Measurements from ENCODE around the gene SLC17A9.

Gene SLC17A9

GRCh38 chr20:62942456-62942855 lies 10.1 kb upstream of the SLC17A9 start:
- no peak overlapping the region for H3K9ac ChIP-seq (ENCODE audit: low read length)

GRCh38 chr20:62943396-62943795 lies 9.1 kb upstream of the SLC17A9 start:
- Histone ChIP-seq H3K36me3 (ENCODE audit: control insufficient read depth, insufficient read depth, low read length) (peaks cover 76% of the 10 kb centered on the region), H3K27me3 (ENCODE audit: control insufficient read depth, insufficient read depth, low read length) (no peaks in the 10 kb centered on the region), H3K9me3 (ENCODE audit: control insufficient read depth, insufficient read depth, low read depth, low read length) (no peaks in the 10 kb centered on the region), H3K9ac (ENCODE audit: low read length) (no peak overlapping the region), H3K4me3 (ENCODE audit: low read depth, low read length) (no peak overlapping the region), H3K4me1 (ENCODE audit: control insufficient read depth, insufficient read depth, low read length) (peaks cover 7% of the 10 kb centered on the region; the same call in 1 of the 2 replicates), H3K27ac (ENCODE audit: low read depth, low read length) (no peak overlapping the region)

More at GRCh38 chr20:62942456-62942855, 10.1 kb upstream of the SLC17A9 start:
- Histone ChIP-seq H3K27ac (ENCODE audit: low read depth, low read length) (no peak overlapping the region), H3K4me3 (ENCODE audit: low read depth, low read length) (no peak overlapping the region), H3K27me3 (ENCODE audit: control insufficient read depth, insufficient read depth, low read length) (no peaks in the 10 kb centered on the region), H3K4me1 (ENCODE audit: control insufficient read depth, insufficient read depth, low read length) (peaks cover 7% of the 10 kb centered on the region; the same call in 1 of the 2 replicates), H3K9me3 (ENCODE audit: control insufficient read depth, insufficient read depth, low read depth, low read length) (no peaks in the 10 kb centered on the region), H3K36me3 (ENCODE audit: control insufficient read depth, insufficient read depth, low read length) (peaks cover 67% of the 10 kb centered on the region)

- H3K4me3 ChIP-seq (ENCODE audit: low read depth, low read length), result no peak overlapping the region
- peaks cover 84% of the 10 kb centered on the region for H3K36me3 ChIP-seq (ENCODE audit: control insufficient read depth, insufficient read depth, low read length)
- H3K27ac ChIP-seq (ENCODE audit: low read depth, low read length), result no peak overlapping the region
These were observed 8.3 kb upstream of the SLC17A9 start for GRCh38 chr20:62944184-62944583.

GRCh38 chr20:62944746-62945145 lies 7.8 kb upstream of the SLC17A9 start:
- H3K27ac ChIP-seq (ENCODE audit: low read depth, low read length), result no peak overlapping the region
- H3K4me3 ChIP-seq (ENCODE audit: low read depth, low read length), result no peak overlapping the region
- no peaks in the 10 kb centered on the region for H3K27me3 ChIP-seq (ENCODE audit: control insufficient read depth, insufficient read depth, low read length)
- no peak overlapping the region for H3K9ac ChIP-seq (ENCODE audit: low read length)
- H3K4me1 ChIP-seq (ENCODE audit: control insufficient read depth, insufficient read depth, low read length), result peaks cover 3% of the 10 kb centered on the region; the same call in 1 of the 2 replicates
- no peaks in the 10 kb centered on the region for H3K9me3 ChIP-seq (ENCODE audit: control insufficient read depth, insufficient read depth, low read depth, low read length)
- peaks cover 90% of the 10 kb centered on the region for H3K36me3 ChIP-seq (ENCODE audit: control insufficient read depth, insufficient read depth, low read length)

More at GRCh38 chr20:62944184-62944583, 8.3 kb upstream of the SLC17A9 start:
- Histone ChIP-seq H3K9me3 (ENCODE audit: control insufficient read depth, insufficient read depth, low read depth, low read length) (no peaks in the 10 kb centered on the region), H3K27me3 (ENCODE audit: control insufficient read depth, insufficient read depth, low read length) (no peaks in the 10 kb centered on the region), H3K4me1 (ENCODE audit: control insufficient read depth, insufficient read depth, low read length) (peaks cover 7% of the 10 kb centered on the region; the same call in 1 of the 2 replicates), H3K9ac (ENCODE audit: low read length) (no peak overlapping the region)

- no peaks in the 10 kb centered on the region for H3K27me3 ChIP-seq (ENCODE audit: control insufficient read depth, insufficient read depth, low read length)
- no peaks in the 10 kb centered on the region for H3K4me1 ChIP-seq (ENCODE audit: control insufficient read depth, insufficient read depth, low read length)
- H3K36me3 ChIP-seq (ENCODE audit: control insufficient read depth, insufficient read depth, low read length), result peaks cover 99% of the 10 kb centered on the region
- H3K27ac ChIP-seq (ENCODE audit: low read depth, low read length), result no peak overlapping the region
- H3K9ac ChIP-seq (ENCODE audit: low read length), result no peak overlapping the region
- no peaks in the 10 kb centered on the region for H3K9me3 ChIP-seq (ENCODE audit: control insufficient read depth, insufficient read depth, low read depth, low read length)
- H3K4me3 ChIP-seq (ENCODE audit: low read depth, low read length), result no peak overlapping the region
These were observed 6.7 kb upstream of the SLC17A9 start for GRCh38 chr20:62945771-62946339.

- Histone ChIP-seq H3K9ac (ENCODE audit: low read length) (no peak overlapping the region), H3K4me3 (ENCODE audit: low read depth, low read length) (no peak overlapping the region), H3K4me1 (ENCODE audit: control insufficient read depth, insufficient read depth, low read length) (no peaks in the 10 kb centered on the region), H3K9me3 (ENCODE audit: control insufficient read depth, insufficient read depth, low read depth, low read length) (no peaks in the 10 kb centered on the region), H3K27me3 (ENCODE audit: control insufficient read depth, insufficient read depth, low read length) (no peaks in the 10 kb centered on the region), H3K36me3 (ENCODE audit: control insufficient read depth, insufficient read depth, low read length) (peaks cover 95% of the 10 kb centered on the region), H3K27ac (ENCODE audit: low read depth, low read length) (no peak overlapping the region)
These were observed 5.6 kb upstream of the SLC17A9 start for GRCh38 chr20:62946918-62947317.

GRCh38 chr20:62947532-62948300 lies 4.8 kb upstream of the SLC17A9 start:
- H3K27me3 ChIP-seq (ENCODE audit: control insufficient read depth, insufficient read depth, low read length), result no peaks in the 10 kb centered on the region
- no peak overlapping the region for H3K27ac ChIP-seq (ENCODE audit: low read depth, low read length)
- no peaks in the 10 kb centered on the region for H3K9me3 ChIP-seq (ENCODE audit: control insufficient read depth, insufficient read depth, low read depth, low read length)
- H3K9ac ChIP-seq (ENCODE audit: low read length), result no peak overlapping the region
- peaks cover 87% of the 10 kb centered on the region for H3K36me3 ChIP-seq (ENCODE audit: control insufficient read depth, insufficient read depth, low read length)
- H3K4me3 ChIP-seq (ENCODE audit: low read depth, low read length), result no peak overlapping the region
- peaks cover 4% of the 10 kb centered on the region; the same call in 1 of the 2 replicates for H3K4me1 ChIP-seq (ENCODE audit: control insufficient read depth, insufficient read depth, low read length)

GRCh38 chr20:62949153-62949821 lies 3.2 kb upstream of the SLC17A9 start:
- no peak overlapping the region for H3K9ac ChIP-seq (ENCODE audit: low read length)
- no peak overlapping the region for H3K27ac ChIP-seq (ENCODE audit: low read depth, low read length)
- H3K4me1 ChIP-seq (ENCODE audit: control insufficient read depth, insufficient read depth, low read length), result peaks cover 16% of the 10 kb centered on the region
- peaks cover 71% of the 10 kb centered on the region for H3K36me3 ChIP-seq (ENCODE audit: control insufficient read depth, insufficient read depth, low read length)
- H3K9me3 ChIP-seq (ENCODE audit: control insufficient read depth, insufficient read depth, low read depth, low read length), result no peaks in the 10 kb centered on the region
- H3K4me3 ChIP-seq (ENCODE audit: low read depth, low read length), result no peak overlapping the region
- no peaks in the 10 kb centered on the region for H3K27me3 ChIP-seq (ENCODE audit: control insufficient read depth, insufficient read depth, low read length)

- Histone ChIP-seq H3K9me3 (ENCODE audit: control insufficient read depth, insufficient read depth, low read depth, low read length) (no peaks in the 10 kb centered on the region), H3K4me3 (ENCODE audit: low read depth, low read length) (no peak overlapping the region), H3K36me3 (ENCODE audit: control insufficient read depth, insufficient read depth, low read length) (peaks cover 64% of the 10 kb centered on the region), H3K9ac (ENCODE audit: low read length) (no peak overlapping the region), H3K27ac (ENCODE audit: low read depth, low read length) (no peak overlapping the region), H3K4me1 (ENCODE audit: control insufficient read depth, insufficient read depth, low read length) (peaks cover 20% of the 10 kb centered on the region), H3K27me3 (ENCODE audit: control insufficient read depth, insufficient read depth, low read length) (no peaks in the 10 kb centered on the region)
These were observed 2.5 kb upstream of the SLC17A9 start for GRCh38 chr20:62949962-62950361.

GRCh38 chr20:62950741-62951140 lies 1.8 kb upstream of the SLC17A9 start:
- Histone ChIP-seq H3K4me1 (ENCODE audit: control insufficient read depth, insufficient read depth, low read length) (peaks cover 24% of the 10 kb centered on the region), H3K27me3 (ENCODE audit: control insufficient read depth, insufficient read depth, low read length) (no peaks in the 10 kb centered on the region), H3K9me3 (ENCODE audit: control insufficient read depth, insufficient read depth, low read depth, low read length) (no peaks in the 10 kb centered on the region), H3K27ac (ENCODE audit: low read depth, low read length) (no peak overlapping the region), H3K9ac (ENCODE audit: low read length) (no peak overlapping the region), H3K4me3 (ENCODE audit: low read depth, low read length) (no peak overlapping the region), H3K36me3 (ENCODE audit: control insufficient read depth, insufficient read depth, low read length) (peaks cover 56% of the 10 kb centered on the region)
